HG02970 (cell line): Measurements from ENCODE around the gene FAM193A.
"Not testable (repeated sequence)": the region's sequence is repeated elsewhere in the genome, so short reads cannot be mapped to it uniquely, and the experiment has no call there.

Experiments
- ATAC-seq: cut with Tn5 transposase; IDR thresholded peaks from one replicate; pipeline ENCODE4 v1.9.1; 2021; ENCODE audit warnings: mild to moderate bottlenecking, moderate library complexity, moderate number of reproducible peaks; ENCODE audit not compliant: unreplicated experiment, low FRiP score

FAM193A gene

DNA sequence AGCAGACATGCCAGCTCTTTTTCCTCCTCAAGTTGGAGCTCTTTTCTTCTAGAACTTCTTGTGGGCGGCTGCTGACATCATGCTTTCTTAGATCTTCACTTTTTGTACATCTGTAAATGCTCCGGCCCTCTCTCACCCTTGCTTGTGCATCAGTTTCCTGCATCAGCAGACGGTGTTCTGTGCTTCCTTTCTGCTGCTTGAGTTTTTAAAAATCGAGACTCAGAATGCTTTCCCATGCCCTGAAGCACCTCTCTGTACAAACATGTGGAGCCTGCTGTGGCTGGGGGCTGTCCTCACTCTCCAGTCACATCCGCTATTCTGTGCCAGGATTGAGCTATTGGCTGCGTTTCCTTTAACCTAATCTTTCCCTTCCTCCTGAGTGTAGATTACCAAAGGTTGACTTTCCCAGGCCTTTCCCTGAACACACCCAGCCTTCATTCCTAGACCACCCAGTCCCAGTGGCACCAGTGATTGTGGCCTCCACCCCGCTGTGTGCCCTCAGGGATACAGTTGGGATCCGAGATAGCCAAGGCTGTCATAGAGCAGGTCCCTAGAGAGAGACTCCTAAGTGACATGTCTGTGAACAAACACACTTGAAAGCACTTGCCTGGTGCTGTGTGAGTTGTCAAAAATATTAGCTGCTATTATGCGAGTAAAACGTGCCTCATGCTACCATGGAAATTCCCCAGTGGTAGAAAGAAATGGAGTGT is 177.8 kb downstream of the FAM193A start:
- ATAC-seq = no peak

GRCh38 chr4:2714918-2715317 is 178.5 kb downstream of the FAM193A start:
- no peak for ATAC-seq

DNA sequence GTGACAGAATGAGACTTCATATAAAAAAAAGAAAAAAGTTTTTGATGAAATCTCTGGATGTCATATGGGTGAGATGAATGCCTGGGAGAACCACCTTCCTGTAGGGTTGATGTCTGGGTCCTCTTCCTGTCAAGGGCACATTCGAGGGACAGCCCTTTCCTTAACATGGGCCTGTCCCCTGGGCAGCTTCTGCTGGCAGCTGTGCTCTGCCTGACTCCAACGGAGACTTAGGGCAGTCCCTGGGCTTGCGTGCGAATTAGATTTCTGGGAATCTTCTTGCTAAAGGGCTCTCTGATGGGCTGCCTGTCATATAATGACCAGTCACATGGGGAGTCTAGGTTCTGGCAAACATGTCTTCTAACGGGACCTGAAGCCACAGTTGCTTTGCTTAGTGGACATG is 179.0 kb downstream of the FAM193A start:
- ATAC-seq = no peak

DNA sequence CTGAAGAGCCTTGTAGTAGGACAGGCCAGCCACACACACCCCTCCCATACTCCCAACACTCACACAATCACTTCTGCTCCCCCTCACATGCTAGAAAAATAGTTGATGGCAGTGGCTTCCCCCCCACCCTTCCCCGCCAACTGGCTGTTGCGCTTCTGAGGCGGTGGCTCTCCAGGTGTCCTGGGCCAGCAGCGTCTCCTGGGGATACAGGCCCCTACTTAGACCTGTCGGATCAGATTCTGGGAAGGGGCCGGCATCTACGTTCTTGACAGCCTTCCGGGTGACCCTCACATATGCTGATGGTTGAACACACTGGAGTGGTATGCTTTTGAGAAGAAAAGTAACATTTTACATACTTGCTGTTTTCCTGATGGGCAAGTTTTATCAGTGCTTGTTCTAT is 179.8 kb downstream of the FAM193A start:
- ATAC-seq = no peak

DNA sequence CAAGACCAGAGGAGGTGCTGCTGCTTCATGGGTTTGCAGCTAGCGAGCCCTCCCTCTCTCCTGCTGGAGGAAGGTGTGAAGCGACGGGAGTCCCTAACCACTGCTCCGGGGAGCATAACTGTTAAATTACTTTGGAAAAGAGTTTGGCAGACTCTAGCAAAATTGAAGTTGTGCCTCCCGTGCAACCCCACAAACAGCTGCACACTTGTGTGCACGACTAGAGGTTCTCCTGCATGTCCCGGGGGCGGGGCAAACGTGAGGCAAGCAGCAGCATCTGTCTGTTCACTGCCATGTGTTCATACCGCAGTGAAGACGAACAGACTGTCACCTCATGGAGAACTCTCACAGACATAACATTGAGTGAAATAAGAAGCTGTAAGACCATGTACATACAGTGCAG is 185.1 kb downstream of the FAM193A start:
- ATAC-seq = no peak

DNA sequence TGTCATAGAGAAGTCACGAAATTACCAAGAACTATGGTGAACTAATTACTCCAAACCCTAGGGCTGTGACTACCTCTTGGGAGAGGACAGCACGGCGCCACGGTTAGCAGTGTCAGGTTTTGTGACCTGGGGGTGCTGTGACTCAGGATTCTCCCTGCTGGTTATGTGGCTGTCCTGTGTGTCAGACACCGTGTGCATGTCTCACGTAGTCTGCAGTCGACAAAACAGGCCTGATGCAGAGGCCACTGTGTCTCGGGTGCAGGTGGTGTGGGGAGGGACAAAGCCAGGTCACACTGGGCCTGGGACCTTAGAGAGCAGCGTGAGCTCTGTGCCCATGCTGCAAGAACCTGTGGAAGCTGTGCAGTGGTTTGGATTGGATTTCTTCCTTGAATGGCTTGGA is 185.6 kb downstream of the FAM193A start:
- no peak for ATAC-seq

DNA sequence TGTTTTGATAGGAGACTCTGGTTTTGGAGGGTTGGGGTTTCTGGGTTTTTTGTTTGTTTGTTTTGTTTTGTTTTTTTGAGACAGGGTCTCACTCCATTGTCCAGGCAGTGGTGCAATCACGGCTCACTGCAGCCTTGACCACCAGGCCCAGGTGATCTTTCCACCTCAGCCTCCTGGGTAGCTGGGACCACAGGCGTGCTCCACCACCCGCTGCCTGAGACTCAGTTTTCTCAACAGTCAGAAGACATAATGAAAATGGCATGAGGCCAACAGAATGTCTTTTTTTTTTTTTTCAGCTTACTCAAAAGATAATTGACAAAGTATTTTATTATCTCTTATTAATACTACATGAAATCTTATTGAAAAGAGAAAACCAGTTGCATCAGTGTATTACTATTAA is 187.3 kb downstream of the FAM193A start:
- no peak for ATAC-seq

GRCh38 chr4:2725380-2725779 is 188.9 kb downstream of the FAM193A start:
- ATAC-seq = no peak

DNA sequence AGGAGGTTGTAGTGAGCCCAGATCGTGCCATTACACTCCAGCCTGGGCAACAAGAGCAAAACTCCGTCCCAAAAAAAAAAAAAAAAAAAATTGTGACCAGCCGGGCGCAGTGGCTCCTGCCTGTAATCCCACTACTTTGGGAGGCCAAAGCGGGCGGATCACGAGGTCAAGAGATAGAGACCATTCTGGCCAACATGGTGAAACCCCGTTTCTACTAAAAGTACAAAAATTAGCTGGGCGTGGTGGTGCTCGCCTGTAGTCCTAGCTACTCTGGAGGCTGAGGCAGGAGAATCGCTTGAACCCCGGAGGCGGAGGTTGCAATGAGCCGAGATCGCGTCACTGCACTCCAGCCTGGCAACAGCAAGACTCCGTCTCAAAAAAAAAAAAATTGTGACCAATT is 190.4 kb downstream of the FAM193A start:
- not testable (repeated sequence) for ATAC-seq

GRCh38 chr4:2728221-2728620 is 191.8 kb downstream of the FAM193A start:
- ATAC-seq = no peak

DNA sequence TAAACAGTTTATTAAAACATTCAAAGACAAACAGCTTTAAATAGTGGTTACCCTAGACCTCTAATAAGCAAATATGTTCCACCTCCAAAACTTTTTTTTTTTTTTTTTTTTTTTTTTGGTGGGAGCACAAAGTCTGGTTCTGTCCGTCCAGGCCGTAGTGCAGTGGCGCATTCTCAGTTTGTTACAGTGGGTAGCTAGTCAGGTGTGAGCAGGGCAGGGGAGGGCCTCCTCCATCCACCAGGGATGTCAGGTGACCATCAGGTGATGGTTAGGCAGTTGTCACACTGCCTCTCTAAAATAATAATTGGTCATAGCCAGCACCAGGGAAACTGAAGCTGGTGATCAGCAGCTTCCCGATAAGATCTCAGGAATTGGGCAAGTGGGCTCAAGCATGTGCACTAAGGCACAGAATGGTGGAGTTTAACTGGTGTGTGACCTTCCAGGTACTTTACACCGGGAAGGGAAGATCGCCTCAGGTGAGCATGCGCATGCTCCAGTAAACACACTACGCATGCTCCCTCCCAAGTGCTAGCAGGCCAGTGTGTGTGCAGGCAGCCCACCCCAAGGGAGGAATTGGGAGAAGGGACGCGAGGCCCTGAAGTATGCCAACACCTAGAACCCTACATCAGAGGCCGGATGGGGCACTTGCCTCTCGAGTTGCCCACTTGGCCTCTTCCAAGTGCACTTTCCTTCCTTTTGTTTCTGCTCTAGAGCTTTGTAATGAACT is 192.5 kb downstream of the FAM193A start:
- no peak for ATAC-seq

DNA sequence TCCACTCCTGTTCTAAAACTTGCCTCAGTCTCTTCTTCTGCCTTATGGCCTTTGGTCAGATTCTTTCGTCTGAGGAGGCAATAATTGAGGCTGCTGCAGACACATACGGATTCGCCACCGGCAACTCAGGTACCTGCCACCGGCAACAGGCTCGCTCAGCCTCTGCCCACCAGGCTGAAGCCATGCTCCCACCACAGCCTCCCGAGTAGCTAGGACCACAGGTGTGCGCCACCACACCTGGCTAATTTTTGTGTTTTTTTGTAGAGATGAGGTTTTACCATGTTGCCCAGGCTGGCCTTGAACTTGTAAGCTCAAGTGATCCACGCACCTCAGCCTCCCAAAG is 193.1 kb downstream of the FAM193A start:
- ATAC-seq = no peak

DNA sequence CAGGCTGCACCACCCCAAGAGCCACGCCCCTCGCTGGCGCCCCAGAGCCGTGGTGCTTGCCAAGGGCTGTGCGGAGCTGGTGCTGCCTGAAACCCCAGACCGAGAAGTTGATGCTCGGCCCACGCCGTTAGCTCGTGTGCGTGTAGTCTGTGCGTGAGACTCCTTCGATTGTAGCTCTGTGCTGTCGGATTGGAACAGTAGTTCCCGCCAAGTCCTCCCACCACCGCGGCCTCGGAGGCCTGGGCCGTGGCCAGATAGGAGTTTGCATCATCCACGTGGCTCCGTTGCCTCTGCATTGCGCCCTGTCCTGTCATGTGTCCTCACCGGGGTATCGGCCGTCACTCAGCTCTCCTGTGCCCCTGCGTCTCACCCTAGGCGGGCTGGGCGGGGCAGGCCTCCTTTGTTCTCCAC is 195.5 kb downstream of the FAM193A start:
- no peak for ATAC-seq

- no peak for ATAC-seq
Measured at GRCh38 chr4:2732526-2732925, 196.1 kb downstream of the FAM193A start.

DNA sequence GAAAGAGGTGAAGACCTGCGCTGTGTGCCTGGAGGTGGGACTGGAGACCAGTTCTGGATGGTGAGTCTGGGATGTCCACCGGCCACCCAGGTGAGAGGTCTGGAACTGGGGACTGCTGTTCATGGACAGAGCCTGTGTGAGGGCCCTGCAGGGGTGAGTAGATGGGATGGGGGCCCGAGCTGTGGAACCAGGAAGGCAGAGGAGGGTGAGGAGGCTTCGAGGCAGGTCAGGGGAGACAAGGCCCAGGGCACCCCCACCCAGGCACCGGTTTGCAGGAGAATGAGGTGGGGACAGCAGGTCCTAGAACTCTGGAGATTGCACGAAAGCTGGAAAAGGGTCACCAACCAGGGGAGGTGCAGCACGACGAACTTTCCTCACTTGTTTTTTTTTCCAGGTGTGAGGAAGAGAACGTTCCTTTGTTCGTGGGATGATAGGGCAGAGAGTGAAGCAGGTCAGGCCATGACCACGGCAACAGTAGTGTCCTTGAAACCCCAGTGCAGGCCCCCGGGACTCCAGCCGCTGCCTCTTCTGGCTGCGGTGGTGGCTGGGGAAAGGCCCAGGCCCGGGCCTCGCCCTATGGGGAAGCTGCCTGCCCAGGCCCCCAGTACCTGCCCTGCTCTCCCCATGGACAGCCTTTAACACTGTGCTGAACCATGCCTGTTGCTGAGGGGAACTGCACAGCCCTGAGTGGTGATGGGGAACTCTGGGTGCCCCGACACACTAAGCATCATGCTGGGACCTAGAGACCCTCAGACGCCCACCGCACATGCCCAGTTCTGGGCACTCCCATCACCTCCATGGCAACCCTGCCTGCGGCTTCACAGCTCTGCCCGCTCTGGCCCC is 196.8 kb downstream of the FAM193A start:
- ATAC-seq = no peak

DNA sequence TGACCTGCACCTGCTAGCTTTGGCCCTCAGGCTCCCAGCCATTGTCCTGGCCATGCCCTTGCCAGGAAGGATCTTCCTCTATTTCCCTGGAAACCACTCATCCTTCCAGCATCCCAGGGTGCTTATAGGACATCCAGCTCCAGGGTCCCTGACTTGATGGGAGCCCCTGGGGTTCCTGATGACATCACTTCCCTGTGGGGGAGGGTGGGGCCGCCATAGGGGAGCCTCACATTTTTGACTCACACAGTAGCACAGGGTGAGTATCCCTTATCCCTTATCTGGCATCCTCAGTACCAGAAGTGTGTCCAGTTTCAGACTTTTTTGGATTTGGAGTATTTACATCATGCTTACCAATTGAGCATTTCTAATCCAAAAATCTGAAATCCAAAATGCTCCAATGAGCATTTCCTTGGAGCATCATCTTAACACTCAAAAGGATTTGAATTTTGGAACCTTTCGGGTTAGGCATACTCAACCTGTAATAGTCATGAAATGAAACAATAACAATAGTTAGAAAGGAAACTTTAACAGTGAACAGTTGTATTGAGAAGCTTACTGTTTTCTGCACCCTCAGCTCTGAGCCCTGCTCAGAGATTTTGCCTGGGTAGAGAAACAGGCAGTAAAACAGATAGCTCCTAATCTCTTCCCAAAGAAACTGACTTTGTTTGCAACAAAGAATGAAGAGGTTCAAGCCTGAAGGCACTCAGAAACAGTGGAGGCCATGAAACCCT is 197.6 kb downstream of the FAM193A start:
- ATAC-seq = no peak

- no peak for ATAC-seq
Measured at GRCh38 chr4:2734612-2735011, 198.2 kb downstream of the FAM193A start.

GRCh38 chr4:2735869-2736268 is 199.4 kb downstream of the FAM193A start:
- no peak for ATAC-seq

DNA sequence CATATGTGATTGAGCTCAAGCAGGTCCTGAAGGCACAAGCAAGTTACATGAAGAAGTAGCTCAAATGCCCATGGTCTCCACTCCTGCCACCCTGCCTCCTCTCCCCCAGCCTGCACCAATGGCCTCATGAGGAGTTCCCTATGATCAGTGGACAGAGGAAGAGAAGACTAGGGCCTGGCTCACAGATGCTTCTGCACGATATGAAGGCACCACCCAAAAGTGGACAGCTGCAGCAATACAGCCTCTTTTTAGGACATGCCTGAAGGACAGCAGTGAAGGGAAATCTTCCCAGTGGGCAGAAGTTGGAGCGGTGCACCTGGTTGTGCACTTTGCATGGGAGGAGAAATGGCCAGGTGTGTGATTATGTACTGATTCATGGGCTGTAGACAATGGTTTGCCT is 201.8 kb downstream of the FAM193A start:
- not testable (repeated sequence) for ATAC-seq

DNA sequence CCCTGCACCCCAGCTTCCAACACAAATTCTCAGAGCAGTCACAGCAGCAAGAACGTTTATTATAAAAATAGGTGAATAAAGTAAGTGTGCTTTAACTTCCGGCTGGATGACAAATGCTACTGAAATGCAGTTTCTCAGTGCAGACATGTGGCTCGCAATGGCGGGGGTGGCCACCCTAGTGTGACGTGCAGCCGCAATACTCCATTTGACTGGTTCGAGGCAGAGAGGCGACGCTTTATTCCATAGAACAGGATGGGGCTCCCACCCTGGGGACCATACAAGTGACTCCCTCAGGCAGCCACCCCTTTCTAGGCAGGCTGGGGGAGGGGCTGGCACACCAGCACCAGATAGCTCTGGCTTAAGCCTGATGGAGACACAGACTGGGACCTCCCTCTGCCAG is 205.2 kb downstream of the FAM193A start:
- no peak for ATAC-seq
